NCI-H226 (cell line): ENCODE results near the gene TIMM9.
"Not testable (repeated sequence)": the region's sequence is repeated elsewhere in the genome, so short reads cannot be mapped to it uniquely, and the experiment has no call there.

Source experiments
- DNase-seq: peaks from one replicate; pipeline ENCODE4 v3.0.0-alpha.2; 2015

The TIMM9 gene, protein sequence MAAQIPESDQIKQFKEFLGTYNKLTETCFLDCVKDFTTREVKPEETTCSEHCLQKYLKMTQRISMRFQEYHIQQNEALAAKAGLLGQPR

DNA sequence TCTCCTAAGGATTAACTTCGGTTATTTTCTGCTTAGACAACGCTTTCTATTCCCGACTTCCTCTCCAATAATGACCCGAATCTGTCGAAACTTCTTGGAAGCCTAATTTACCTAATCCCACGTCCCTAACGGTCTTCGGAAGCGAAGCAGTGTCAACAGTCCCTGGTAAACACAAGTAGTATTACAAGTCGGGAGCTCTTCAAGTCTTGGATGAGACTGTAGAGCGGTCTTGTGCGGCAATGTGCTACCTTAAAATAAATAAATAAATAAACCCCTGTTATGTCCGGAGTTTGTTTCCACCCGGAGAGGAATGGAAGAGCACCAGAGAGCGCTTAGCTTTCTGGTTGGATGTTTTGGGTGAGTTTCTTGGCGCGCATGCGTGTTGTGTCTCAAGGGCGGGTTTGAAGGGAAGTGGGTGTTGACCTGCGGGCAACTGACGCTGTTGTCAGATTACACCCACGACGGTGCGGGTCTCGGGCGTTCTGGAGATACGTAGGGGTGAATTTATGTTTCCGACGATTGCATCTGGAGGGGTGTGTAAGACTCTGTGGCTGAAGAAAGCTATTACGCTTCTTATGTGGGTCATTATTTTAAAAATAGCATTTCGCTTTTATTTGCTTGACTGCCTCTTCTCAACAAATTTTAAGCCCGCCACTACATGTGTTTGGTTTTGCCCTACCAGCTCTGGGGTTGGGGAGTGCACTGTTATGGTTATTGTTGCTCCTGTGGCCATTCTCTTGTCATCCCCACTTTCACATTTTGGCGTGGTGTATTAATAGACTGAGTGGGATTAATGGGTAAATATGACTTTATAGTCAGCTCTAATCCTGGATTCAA is at the start of gene TIMM9, which contains the start of gene KIAA0586:
TSS of gene TIMM9 (minus strand) at position 251 of the 837 bp plus-strand sequence. CDS start 15,586 bp downstream, outside the sequence.
TSS of gene KIAA0586 (plus strand) at position 439 of the 837 bp plus-strand sequence. CDS start 546 bp downstream, outside the sequence.
- DNase-seq: peak; percentile 92

DNA sequence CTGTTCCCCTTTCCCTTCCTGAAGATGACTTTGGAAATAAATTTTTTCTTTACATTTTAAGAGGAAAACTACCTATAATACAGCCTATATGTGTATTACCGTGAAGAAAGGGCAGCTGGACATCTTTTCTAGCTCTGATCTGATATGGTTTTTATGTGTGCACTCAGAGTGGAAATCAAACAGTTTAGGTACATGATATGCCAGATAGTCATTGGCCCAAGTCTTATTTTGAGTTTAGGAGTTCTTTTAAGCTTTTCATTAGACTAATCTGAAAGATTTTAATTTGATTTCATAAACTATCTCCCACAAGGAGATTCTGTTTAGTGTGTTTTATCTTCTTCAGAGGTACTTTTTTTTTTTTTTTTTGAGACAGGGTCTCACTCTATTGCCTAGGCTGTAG is 49.0 kb upstream of the TIMM9 start:
- DNase-seq: no peak

DNA sequence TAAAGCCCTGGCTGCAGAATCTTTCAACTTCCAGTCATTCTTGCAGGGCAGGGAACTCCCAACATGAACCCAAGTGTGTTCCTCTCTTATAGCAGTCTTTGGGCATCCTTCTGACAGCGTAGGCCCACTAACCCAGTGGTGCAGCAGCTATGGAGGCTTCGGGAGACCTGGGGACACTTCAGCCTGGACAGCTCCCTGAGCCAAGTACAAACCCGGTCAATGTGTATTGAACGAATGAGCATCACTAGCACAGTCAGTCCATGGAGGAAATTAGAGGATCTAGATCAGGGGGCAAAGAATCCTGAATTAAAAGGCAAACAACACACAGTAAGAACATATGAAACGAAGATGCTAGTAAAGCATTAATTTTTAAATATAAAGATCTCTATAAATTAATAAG is 42.0 kb upstream of the TIMM9 start:
- no peak for DNase-seq

DNA sequence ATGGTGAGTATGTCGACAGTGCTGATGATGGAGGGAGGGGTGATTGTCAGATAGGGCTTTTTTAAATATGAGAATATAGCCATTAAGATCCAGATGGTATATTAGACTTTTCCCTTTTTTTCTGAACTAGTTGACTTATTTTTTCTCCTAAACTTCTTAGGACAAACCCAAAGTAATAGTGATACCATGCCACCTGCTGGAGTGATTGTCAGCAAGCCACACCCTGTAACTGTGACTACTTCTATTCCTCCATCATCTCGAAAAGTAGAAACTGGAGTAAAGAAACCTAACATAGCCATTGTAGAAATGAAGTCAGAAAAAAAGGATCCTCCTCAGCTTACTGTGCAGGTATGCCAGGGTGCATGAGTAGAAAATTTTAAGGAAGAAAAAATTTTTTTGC is 40.2 kb upstream of the TIMM9 start:
- DNase-seq: no peak

DNA sequence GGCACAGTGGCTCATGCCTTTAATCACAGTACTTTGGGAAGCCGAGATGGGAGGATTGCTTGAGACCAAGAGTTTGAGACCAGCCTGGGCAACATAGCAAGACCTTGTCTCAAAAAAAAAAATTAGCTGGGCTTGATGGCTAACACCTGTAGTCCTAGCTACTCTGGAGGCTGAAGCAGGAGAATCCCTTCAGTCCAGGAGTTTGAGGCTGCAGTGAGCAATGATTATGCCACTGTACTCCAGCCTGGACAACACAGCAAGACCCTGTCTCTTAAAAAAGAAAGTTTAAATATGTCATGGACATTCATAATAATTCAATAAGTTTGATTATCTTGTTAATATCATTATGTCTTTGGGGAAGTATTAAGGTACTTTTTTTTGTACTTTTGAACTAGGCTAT is 39.1 kb upstream of the TIMM9 start:
- no peak for DNase-seq

DNA sequence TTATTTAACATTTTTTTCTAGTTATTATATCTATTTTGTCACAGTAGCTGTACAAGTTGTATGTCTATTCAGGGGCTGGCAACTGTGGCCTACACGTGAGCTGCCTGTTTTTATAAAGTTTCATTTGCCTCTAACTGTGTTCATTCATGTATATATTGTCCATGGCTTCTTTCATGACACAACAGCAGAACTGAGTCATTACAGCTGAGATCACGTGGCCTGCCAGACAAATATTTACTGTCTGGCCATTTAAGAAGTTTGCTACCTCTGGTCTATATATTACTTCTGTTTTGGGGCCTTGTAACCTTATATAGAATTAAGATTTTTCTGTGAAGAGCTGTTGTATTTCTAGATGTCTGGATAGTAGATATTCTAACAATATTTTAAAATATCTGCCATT is 38.1 kb upstream of the TIMM9 start:
- DNase-seq: no peak

DNA sequence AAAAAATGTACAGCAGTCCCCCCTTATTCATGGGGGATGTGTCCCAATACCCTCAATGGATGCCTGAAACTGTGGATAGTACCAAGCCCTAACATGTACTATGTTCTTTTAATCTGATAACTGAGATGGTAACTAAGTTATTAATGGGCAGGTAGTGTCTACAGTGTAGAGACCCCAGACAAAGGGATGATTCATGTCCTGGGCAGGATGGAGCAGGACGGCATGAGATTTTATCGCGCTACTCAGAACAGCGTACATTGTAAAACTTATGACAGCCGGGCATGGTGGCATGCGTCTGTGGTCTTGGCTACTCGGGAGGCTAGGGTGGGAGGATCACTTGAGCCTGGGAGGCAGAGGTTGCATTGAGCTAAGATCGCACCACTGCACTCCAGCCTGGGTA is 37.3 kb upstream of the TIMM9 start:
- no peak for DNase-seq

DNA sequence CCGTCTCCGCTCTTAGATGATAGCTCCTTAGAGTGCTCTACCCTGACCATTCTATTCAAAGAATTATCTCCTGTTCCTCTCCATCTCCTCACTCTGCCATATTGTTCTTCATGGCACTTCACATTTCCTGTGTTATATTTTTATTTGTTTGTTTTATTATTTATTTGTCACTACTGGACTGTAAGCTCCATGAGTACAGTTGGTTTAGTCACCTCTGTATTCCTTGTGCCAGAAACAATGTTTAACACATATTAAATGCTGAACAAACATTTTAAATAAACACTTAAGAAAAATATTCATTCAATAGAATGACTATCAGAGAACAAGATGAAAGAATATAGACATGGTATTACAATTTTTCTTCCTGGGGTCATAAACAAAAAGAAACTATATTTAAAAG is 35.8 kb upstream of the TIMM9 start:
- DNase-seq: no peak

DNA sequence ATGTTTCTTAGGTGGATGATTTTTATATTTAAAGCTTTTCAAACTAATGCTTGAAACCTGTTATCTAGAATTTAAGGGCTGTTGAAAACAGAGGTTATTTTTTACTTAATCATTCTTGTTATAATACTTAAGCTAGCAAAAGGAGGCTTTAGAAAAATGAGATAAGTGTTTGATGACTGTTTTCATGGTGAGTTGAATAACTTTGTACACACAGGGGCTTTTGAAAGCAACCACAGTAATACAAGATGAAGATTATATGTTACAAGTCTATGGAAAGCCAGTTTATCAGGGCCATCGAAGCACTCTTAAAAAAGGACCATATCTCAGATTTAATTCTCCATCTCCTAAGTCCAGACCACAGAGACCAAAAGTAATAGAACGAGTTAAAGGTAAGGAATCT is 33.4 kb upstream of the TIMM9 start:
- DNase-seq: no peak

DNA sequence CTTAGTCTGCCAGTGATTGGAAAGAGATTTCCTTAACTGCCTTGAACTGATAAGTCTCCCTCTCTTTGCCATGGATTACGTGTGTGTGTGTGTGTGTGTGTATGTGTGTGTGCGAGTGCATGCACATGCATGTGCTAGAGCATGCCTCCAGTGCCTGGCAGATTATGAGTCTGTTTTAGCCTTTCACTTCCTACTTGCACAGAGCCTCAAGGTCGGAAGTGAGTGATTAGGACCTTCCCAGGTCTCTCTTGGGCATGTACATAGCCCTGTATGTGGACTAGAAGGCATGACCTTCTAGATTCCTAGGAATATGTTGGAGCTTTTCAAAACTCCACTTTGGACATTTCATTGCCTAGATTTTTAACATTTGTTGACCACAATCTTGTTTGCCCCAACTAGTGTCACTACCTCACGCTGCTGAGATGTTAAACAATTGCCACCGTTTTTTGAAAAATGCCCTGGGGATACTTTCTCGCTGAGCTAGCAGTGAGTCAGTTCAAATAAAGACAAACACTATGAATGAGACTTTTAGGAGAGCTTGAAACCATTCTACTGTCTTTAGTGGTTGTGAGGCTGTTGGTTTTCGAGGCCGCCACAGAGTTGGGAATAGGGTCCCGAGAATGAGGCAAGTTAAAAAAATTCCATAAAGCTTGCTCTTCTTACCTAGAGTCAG is 28.4 kb upstream of the TIMM9 start:
- no peak for DNase-seq

DNA sequence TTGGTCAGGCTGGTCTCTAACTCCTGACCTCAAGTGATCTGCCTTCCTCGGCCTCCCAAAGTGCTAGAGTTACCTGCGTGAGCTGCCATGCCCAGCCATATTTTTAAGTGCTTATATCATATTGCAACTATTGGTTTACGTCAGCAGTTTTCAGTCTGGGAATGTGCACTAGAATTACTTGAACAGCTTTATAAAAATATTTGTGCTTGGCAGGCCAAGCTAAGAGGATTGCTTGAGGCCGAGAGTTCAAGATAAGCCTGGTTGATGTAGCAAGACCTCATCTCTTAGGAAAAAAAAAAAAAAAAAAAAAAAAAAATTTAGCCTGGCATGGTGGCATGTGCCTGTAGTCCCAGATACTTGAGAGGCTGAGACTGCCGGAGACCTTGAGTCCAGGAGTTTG is 17.3 kb upstream of the TIMM9 start:
- peak; percentile 6 for DNase-seq

DNA sequence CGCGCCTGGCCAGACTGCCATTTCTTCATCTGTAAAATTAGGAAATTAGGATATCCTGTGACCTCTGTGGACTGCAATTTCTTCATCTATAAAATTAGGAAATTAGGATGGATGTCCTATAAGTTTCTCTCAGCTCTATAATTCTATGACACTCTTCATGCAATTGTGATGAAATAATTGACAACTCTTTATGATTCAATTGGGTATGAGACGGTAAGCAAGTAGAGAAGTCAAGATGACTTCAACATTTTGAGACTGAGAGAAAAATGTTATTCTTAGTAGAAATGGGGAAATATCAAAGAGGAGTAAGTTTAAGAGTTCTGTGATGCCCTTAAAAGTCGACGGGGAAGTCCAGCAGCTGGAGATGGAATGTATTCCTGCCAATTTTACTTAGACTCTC is 12.1 kb upstream of the TIMM9 start:
- no peak for DNase-seq

DNA sequence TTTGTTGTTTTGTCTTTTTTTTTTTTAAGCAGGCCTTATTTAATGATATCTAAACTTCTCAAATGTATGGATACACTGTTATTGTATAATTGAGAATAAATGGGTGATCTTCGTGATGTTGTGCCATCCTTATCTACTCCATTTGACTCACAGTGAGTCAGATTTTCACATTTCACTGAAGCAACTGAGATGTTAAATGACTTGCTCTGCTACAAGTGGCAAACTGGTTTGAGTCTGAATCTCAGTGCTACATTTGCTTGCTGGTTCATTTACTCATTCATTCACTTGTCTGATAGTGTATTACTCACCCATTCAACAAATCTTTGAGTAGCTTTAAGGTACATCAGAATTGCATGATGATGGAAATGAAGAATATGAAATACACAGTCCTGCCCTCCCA is 2.8 kb upstream of the TIMM9 start:
- DNase-seq: peak; percentile 77

DNA sequence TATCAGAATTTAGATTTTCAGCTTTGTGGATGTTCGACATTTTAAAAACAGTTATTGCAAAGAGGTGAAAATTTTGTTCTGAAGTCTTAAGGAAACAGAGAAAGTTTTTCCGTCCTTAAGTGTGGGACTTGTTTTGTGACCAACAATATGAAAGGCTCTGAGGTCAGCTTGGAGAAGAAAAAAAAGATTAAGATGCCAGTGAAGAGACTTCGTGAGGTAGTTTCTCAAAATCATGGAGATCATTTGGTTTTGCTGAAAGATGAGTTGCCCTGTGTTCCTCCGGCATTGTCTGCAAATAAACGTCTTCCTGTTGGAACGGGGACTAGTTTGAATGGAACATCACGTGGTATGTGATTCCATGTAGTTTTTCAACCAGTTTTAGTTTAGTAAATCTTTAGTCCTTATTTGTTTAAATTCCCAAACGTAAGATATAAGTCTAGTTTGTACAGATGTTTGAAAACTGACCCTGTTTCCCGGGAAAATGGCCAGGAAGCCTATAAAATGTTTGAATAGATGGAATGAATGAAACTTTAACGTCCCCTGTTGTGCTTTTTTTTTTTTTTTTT is 870 bp upstream of the TIMM9 start:
- DNase-seq: peak; percentile 29

DNA sequence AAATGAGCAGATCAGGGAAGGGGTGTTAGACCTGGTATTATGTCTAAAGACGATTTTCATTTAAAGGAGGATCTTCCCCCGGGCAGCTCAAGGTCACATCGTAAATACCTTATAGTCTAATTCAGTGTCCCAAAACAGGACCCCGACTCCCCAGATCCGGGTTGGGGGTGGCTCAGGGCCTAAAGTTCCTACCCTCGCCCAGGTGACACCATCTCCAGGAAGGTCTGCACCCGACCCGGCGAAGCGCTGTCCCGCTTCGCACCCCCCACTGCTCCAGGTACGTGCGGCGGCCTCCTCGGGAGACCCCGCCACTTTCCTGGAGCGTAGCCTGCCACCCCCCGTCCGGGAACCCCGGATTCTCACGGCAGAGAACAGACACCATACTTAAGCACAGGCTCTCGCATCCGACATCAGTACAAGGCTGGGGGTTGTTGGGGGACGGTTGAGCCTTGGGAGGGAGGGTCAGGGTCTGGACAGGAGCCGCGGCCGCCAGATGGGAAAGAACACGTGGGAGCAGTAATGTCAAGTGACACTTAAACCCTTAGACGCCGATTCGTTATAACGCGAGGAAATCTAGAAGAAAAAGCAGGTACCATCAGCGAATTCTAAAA is 556 bp downstream of the TIMM9 start:
- peak; percentile 48 for DNase-seq

DNA sequence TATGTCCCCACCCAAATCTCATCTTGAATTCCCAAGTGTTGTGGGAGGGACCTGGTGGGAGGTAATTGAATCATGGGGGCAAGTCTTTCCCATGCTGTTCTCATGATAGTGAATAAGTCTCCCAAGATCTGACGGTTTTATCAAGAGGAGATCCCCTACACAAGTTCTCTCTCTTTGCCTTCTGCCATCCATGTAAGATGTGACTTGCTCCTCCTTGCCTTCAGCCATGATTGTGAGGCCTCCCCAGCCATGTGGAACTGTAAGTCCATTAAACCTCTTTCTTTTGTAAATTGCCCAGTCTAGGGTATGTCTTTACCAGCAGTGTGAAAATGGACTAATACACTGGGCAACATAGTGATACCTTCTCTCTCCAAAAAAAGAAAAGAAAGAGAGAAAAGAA is 10.4 kb downstream of the TIMM9 start:
- DNase-seq: not testable (repeated sequence)

DNA sequence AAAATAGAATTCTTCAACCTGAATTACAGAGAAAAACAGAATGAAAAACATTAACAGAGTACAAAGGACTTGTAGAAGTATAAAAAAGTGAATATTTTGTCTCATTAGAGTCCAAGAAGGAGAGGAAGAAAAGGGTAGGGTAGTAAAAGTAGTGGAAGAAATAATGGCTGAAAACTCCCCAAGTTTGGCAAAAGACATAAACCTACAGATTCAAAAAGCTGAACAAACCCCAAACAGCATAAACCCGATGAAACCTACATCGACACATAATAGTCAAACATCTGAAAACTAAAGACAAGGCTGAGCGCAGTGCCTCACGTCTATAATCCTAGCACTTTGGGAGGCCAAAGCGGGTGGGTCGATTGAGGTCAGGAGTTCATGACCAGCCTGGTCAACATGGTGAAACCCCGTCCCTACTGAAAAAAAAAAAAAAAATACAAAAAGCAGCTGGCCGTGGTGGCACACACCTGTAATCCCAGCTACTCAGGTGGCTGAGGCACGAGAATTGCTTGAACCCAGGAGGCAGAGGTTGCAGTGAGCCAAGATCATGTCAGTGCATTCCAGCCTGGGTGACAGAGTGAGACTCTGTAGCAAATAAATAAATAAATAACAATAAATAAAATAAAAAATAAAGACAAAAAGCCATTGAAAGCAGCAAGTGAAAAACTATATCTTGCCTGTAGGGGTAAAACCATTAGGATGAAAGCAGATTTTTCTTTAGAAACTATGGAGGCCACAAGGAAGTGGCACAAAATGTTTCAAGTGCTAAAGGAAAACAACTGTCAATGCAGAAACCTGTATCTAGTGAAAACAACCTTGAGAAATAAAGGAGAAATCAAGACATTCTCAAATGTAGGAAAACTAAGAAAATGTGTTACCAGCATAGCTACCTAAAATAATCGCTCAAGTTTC is 11.4 kb downstream of the TIMM9 start:
- DNase-seq: no peak

DNA sequence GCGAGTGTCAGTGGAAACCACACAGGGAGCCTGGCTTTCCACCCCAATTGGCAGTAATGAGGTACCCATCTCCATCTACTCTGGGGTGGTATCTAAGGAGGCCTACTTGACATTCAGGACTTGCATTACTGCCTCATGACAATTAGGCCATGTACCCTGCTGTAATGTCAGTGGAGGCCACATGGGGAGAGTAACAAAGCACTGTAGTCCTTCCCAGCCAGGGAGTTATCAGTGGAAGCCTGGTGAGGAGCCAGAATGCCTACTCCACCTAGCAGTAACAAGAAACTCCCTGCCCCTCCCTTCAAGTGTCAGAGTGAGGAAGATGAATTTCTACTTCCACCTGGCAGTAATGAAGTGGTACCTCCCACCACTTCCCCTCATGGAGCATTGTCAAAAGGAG is 12.5 kb downstream of the TIMM9 start:
- DNase-seq: peak; percentile 57

DNA sequence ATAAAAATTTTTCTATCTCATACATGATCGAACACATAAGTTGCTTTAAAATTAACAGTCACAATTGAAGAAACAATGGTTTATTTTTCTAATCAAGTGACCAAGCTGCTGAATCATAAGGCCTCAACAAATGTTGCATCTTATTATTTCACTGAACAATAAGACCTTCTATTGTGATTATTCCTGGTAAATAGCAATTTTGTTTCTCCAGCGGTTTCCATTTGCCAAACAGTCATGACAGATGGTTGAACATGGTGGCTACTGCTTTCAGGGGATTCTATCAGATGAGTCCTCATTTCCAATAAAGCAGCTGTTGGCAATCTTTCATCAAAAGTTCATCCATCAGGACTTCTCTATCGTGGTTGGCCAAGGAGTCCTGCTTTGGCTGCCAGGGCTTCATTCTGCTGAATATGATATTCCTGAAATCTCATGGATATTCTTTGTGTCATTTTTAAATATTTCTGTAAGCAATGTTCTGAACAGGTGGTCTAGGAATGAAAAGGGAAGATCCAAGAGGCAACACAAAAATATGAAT is 18.6 kb downstream of the TIMM9 start:
- DNase-seq: no peak

DNA sequence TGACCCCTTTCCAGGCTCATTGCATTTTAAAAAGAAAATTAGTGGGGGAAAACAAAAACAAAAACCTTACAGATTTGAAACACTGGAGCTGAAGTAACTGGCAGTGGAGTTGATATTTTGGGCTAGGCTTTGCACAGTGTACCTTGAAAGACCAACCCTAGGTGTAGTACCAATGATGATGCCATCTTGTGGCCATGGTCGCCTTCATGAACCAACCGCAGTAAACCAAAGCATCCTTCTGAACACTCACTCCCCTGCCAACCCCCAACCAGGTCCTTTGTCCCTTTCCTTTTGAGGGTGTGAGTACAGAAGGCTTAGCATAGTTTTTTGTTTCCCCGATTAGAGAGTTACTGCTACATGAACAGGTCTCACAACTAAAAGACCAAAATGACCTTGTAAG is 25.7 kb downstream of the TIMM9 start:
- DNase-seq: no peak

DNA sequence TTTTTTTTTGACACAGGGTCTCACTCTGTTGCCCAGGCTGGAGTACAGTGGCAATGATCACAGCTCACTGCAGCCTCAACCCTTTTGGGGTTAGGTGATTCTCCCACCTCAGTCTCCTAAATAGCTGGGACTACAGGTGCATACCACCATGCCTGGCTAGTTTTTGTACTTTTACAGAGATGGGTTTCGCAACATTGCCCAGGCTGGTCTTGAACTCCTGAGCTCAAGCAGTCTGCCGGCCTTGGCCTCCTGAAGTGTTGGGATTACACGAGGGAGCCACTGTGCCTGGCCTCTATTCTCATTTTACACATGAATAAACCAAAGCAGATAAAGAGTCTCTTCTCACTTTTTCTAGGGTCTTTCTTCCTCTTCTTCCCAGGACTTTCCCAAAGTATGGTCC is 28.4 kb downstream of the TIMM9 start:
- DNase-seq: no peak

DNA sequence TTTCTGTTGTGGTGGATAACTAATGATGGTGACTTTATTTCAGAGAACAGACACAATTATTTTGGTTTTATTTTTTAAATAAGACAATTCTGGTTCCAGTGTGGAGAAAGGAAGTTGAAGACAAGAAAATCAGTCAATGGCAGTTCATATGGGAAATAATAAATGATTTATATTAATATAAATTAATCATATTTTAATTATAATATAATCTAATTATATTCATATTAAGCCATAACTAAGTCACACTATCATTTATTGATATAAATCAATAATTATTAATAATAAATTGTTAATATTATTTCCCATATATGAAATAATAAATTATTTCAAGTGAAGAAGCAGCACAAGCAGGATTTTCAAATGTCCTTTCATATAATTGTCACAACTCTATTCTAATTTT is 28.8 kb downstream of the TIMM9 start:
- no peak for DNase-seq
